GM12891 (cell line): ENCODE results near the gene THSD7B.

Experiments used
- DNase-seq: peaks from one replicate; pipeline ENCODE4 v3.0.0; 2011; ENCODE audit warnings: low spot score; ENCODE audit not compliant: insufficient read length
- FAIRE-seq: peaks from 2 replicates; lab custom pipeline; 2011; peaks lifted over from hg19 to GRCh38; lab: Jason Lieb, UNC
- PAX5 ChIP-seq: IDR thresholded peaks from 2 replicates; pipeline ENCODE4 v1.6.1; 2011; ENCODE audit warnings: low read length, moderate library complexity, mild to moderate bottlenecking; ENCODE audit not compliant: insufficient read depth, severe bottlenecking
- POLR2A ChIP-seq: IDR thresholded peaks from 2 replicates; pipeline ENCODE4 v1.6.1; 2011; ENCODE audit warnings: low read depth, low read length, control low read depth
- POLR2AphosphoS5 ChIP-seq: IDR thresholded peaks from 2 replicates; pipeline ENCODE4 v1.6.1; 2011; ENCODE audit warnings: low read depth, low read length, control low read depth
- POU2F2 ChIP-seq: IDR thresholded peaks from 2 replicates; pipeline ENCODE4 v1.6.1; 2011; ENCODE audit warnings: low read depth, mild to moderate bottlenecking, control low read depth, low read length, moderate library complexity
- SPI1 ChIP-seq: IDR thresholded peaks from 2 replicates; pipeline ENCODE4 v1.6.1; 2011; ENCODE audit warnings: low read depth, low read length, control low read depth
- TAF1 ChIP-seq: IDR thresholded peaks from 2 replicates; pipeline ENCODE4 v1.6.1; 2011; ENCODE audit warnings: low read depth, low read length, control low read depth

Gene THSD7B

DNA sequence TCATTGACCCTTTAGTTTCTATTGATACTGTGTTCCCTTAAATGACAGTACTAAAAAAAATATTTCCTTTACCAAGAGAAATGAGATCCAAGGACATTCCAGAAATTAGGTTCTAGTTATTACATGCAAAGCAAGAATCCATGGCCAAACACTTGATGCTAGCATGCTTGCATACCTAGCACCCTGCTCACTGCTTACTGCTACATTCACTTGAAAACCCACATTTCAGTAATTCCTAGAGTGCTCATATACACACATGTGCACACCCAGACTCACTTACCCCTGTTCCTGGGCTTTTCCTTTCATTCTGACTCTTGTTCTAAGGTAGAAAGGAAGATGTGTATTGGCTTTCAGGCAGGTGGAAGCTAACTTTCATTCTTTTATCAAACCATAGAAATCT is 395.9 kb downstream of the THSD7B start:
- FAIRE-seq (no peak), DNase-seq (no peak)
- TF ChIP-seq SPI1 (no peak), POLR2AphosphoS5 (no peak)

- DNase-seq = no peak
- no peak for TF ChIP-seq POU2F2
- TF ChIP-seq POLR2A = no peak
- TF ChIP-seq POLR2AphosphoS5 = no peak
- no peak for TF ChIP-seq TAF1
- TF ChIP-seq PAX5 = no peak
- no peak for TF ChIP-seq SPI1
- no peak for FAIRE-seq
These were observed 400.6 kb downstream of the THSD7B start for GRCh38 chr2:137165968-137166367.

GRCh38 chr2:137167651-137168050 is 402.3 kb downstream of the THSD7B start:
- no peak for TF ChIP-seq POLR2A
- no peak for TF ChIP-seq POLR2AphosphoS5
- TF ChIP-seq TAF1 = no peak
- no peak for TF ChIP-seq PAX5
- TF ChIP-seq POU2F2 = no peak
- TF ChIP-seq SPI1 = no peak
- DNase-seq (no peak), FAIRE-seq (no peak)

- FAIRE-seq (no peak), DNase-seq (no peak)
- no peak for TF ChIP-seq POU2F2
- TF ChIP-seq SPI1 = no peak
- TF ChIP-seq PAX5 = no peak
- no peak for TF ChIP-seq POLR2A
- TF ChIP-seq TAF1 = no peak
- TF ChIP-seq POLR2AphosphoS5 = no peak
These were observed 403.2 kb downstream of the THSD7B start for GRCh38 chr2:137168552-137168951.

- TF ChIP-seq SPI1 = no peak
- no peak for TF ChIP-seq PAX5
- TF ChIP-seq POU2F2 = no peak
- FAIRE-seq (no peak), DNase-seq (no peak)
These were observed 406.8 kb downstream of the THSD7B start for GRCh38 chr2:137172162-137172561.

- no peak for DNase-seq
- TF ChIP-seq POLR2A (no peak), TAF1 (no peak), SPI1 (no peak), POU2F2 (no peak), POLR2AphosphoS5 (no peak), PAX5 (no peak)
- FAIRE-seq = no peak
These were observed 408.1 kb downstream of the THSD7B start for GRCh38 chr2:137173463-137173862.

DNA sequence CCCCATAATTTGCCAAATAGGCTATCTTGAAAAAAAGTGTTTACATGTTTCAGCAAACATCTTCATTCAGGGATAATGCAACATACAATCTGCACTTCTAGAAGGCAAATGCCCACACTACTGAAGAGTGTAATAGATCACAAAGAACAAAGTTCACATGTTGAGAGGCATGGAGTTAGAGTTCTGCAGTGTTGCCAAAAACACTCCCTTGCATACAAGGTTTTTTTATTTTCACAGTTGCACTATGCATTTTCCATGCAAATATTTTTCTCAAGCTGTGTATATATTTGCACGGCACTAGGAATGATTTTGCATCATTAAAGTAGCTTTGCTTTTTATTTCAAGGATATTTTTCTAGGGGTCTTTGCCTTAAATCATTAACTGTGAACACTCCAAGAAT is 409.9 kb downstream of the THSD7B start:
- no peak for TF ChIP-seq PAX5
- no peak for TF ChIP-seq TAF1
- TF ChIP-seq POLR2AphosphoS5 = no peak
- no peak for TF ChIP-seq SPI1
- no peak for TF ChIP-seq POU2F2
- TF ChIP-seq POLR2A = no peak
- FAIRE-seq (no peak), DNase-seq (no peak)

DNA sequence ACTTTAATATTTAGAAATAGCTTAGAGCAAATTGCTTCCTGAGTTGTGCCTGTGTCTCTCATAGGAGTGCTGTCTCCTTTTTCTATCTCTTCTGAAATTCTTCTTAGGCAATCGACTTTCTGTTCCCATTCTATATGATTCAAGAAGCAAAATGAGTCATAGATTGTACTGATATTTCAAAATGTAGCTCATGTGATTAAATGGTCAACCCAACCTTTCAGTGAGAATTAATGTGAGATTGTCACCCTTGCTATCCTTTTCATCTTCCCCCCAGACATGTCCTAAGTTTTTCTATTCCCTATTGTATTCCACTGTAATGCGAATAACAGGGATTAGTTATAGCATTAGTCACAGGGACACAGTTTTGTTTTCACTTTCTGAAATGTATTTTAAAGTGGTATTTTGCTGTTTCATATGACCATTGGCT is 413.6 kb downstream of the THSD7B start:
- TF ChIP-seq SPI1 (peak; percentile 28; the same call in 1 of the 2 replicates), TAF1 (no peak)
- FAIRE-seq = no peak

DNA sequence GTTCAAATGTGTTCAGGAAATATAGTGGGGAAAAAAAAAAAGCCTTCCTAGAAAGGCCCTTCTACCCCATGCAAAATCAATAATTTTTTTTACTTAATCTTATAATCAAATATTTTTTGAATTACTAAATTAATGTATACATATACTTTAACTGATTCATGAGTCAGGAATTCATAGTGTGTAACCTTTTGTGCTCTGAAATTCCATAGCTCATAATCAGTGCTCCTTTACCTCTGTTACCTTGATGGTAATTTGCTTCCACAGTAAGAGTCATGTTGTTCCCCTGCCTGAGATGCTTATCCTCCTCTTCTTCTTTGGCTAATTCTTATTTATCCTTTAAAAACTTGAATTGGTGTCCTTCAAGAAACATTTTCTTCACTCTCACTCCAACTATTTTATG is 414.2 kb downstream of the THSD7B start:
- DNase-seq = no peak
- no peak for FAIRE-seq
- no peak for TF ChIP-seq PAX5
- no peak for TF ChIP-seq POLR2A
- TF ChIP-seq SPI1 = no peak
- TF ChIP-seq POLR2AphosphoS5 = no peak
- no peak for TF ChIP-seq TAF1
- no peak for TF ChIP-seq POU2F2

More for the DNA sequence above, 413.6 kb downstream of the THSD7B start:
- no peak for DNase-seq

GRCh38 chr2:137180012-137180411 is 414.7 kb downstream of the THSD7B start:
- DNase-seq = no peak
- no peak for TF ChIP-seq POLR2AphosphoS5
- no peak for TF ChIP-seq POU2F2
- no peak for TF ChIP-seq PAX5
- no peak for TF ChIP-seq TAF1
- no peak for TF ChIP-seq SPI1
- TF ChIP-seq POLR2A = no peak
- no peak for FAIRE-seq

- no peak for FAIRE-seq
- no peak for TF ChIP-seq POLR2AphosphoS5
- TF ChIP-seq PAX5 = no peak
- TF ChIP-seq POLR2A = no peak
- TF ChIP-seq POU2F2 = no peak
- TF ChIP-seq TAF1 = no peak
- TF ChIP-seq SPI1 = no peak
- no peak for DNase-seq
These were observed 416.0 kb downstream of the THSD7B start for GRCh38 chr2:137181370-137181769.
